Cardiac muscle cell (in vitro differentiated cells and primary cell): ENCODE results near the gene MCRS1. TPM values are rescaled to one million over a fixed set of nuclear protein-coding genes. Genes with fewer than 3 reads are reported as not detected.
"Not testable (repeated sequence)": the region's sequence is repeated elsewhere in the genome, so short reads cannot be mapped to it uniquely, and the experiment has no call there.

Experiments used
- DNase-seq, 2 donors: peaks; one replicate each; pipeline versions ENCODE4 v3.0.0 to v3.0.0-alpha.2; 2010 to 2017; ENCODE audit warnings: low read depth in 1 of 2, low spot score in 1 of 2
- H3K27ac ChIP-seq: fragments of 200-600 bp; sonication (generic); 2 replicates; pipeline ENCODE4 v1.5.1; 2016
- H3K27me3 ChIP-seq: fragments of 200-600 bp; sonication (generic); 2 replicates; pipeline ENCODE4 v1.6.0; 2016; ENCODE audit warnings: control low read depth
- H3K36me3 ChIP-seq: fragments of 200-600 bp; sonication (generic); 2 replicates; pipeline ENCODE4 v1.5.1; 2016; ENCODE audit warnings: control low read depth
- H3K4me1 ChIP-seq: fragments of 200-600 bp; sonication (generic); 2 replicates; pipeline ENCODE4 v1.8.1; 2017; ENCODE audit warnings: low read depth, mild to moderate bottlenecking, mixed run types
- H3K4me3 ChIP-seq: fragments of 200-600 bp; sonication (generic); 2 replicates; pipeline ENCODE4 v1.5.1; 2016; ENCODE audit warnings: mild to moderate bottlenecking
- H3K9me3 ChIP-seq: fragments of 200-600 bp; sonication (generic); 2 replicates; pipeline ENCODE4 v1.5.1; 2017; ENCODE audit warnings: low read depth, mild to moderate bottlenecking, control low read depth
- polyA plus RNA-seq: library from polyadenylated mRNA; unstranded; fragments of >200 nt; fragmentation: Nextera tagmentation; extraction: Ambion mirVana; gene quantifications from 2 replicates; pipeline ENCODE4 v1.2.1, GENCODE V29; 2016
- total RNA-seq: library from RNA; depleted of rRNA; stranded (reverse); fragments of >200 nt; gene quantifications from 2 replicates; pipeline ENCODE4 v1.2.3, GENCODE V29; 2016
- TF ChIP-seq, protein P1 (sequence below): IDR thresholded peaks from 2 replicates; pipeline ENCODE4 v1.5.1; 2012; ENCODE audit warnings: low read depth, mild to moderate bottlenecking, low read length

Gene MCRS1
- total and polyA plus RNA-seq, 2 experiments from 2014 or later, result 75.6 to 104 TPM

DNA sequence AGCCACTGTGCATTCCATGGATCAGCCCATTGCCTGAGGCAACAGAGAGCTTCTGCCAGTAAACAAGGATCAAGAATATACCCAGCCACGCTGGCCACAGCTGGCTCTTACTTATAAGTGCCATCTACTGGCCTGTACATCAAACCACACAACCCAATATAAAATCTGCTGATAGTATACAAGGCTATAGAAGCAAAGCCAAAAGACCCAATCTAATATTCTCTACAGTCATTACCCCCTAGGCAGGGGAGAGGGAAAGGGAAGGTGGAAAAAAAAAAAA, 41.9 kb upstream of the MCRS1 start:
- no peaks in the 10 kb centered on the region for H3K9me3 ChIP-seq
- no peak overlapping the region for H3K4me3 ChIP-seq
- TF ChIP-seq, protein P1, sequence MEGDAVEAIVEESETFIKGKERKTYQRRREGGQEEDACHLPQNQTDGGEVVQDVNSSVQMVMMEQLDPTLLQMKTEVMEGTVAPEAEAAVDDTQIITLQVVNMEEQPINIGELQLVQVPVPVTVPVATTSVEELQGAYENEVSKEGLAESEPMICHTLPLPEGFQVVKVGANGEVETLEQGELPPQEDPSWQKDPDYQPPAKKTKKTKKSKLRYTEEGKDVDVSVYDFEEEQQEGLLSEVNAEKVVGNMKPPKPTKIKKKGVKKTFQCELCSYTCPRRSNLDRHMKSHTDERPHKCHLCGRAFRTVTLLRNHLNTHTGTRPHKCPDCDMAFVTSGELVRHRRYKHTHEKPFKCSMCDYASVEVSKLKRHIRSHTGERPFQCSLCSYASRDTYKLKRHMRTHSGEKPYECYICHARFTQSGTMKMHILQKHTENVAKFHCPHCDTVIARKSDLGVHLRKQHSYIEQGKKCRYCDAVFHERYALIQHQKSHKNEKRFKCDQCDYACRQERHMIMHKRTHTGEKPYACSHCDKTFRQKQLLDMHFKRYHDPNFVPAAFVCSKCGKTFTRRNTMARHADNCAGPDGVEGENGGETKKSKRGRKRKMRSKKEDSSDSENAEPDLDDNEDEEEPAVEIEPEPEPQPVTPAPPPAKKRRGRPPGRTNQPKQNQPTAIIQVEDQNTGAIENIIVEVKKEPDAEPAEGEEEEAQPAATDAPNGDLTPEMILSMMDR, result no peak
- no peak overlapping the region for H3K27ac ChIP-seq
- DNase-seq, result no peak
- no peaks in the 10 kb centered on the region for H3K4me1 ChIP-seq
- H3K36me3 ChIP-seq, result no peaks in the 10 kb centered on the region
- H3K27me3 ChIP-seq, result no peaks in the 10 kb centered on the region

DNA sequence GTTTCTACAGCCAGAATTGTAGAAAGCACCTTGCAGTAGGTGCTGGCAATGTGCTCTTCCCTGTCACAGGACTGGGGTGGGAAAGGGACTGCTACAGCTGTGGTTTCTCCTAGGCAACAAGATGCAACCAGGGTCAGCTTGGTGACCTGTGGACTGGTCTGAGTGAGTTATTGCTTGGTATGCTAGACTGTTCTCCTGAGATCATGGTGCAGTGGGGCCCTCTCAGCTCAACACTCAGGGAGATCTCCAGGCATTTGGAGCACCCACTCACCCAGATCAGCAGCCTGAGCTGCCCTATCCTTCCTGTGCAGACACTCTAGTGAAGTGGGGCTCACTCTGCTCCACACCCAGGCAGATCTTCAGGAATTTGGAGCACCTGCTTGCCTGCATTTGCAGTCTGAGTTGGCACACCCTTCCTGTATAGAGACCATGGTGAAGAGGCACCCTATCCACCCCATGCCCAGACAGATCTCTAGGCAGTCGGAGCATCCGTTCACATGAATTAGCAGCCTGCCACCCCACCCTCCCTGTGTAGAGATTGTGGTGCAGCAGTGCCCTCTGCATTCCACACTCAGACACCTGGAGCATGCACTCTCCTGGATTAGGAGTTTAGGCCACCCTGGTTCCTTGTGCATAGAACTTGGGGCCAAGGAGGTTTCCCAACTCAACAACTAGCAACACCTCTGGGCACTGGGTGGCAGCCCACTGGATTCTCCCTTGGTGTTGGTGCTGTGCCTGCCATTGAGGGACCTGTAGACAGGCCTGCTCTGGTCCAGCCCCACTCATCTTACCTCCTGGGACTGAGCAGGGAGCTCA, 41.3 kb upstream of the MCRS1 start:
- no peaks in the 10 kb centered on the region for H3K27me3 ChIP-seq
- H3K4me1 ChIP-seq, result no peaks in the 10 kb centered on the region
- no peak overlapping the region for H3K4me3 ChIP-seq
- no peaks in the 10 kb centered on the region for H3K36me3 ChIP-seq
- H3K27ac ChIP-seq, result peak overlapping the region; percentile 0
- TF ChIP-seq, protein P1, result no peak
- DNase-seq, result no peak
- no peaks in the 10 kb centered on the region for H3K9me3 ChIP-seq

DNA sequence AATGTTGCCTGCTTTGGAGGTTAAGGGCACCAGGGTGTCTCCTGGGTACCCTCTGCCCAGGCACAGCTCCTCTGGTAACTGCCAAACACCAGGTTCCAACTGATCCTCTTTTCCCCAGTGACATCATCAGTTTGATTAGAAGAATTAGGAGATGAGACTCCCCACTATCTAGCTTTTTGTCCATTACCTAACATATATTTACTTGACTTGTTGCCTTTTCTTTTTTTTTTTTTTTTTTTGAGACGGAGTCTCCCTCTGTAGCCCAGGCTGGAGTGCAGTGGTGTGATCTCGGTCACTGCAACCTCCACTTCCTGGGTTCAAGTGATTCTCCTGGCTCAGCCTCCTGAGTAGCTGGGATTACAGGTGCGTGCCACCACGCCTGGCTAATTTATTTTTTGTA, 37.6 kb upstream of the MCRS1 start, which contains the start of gene FAM186B:
FAM186B (minus strand) TSS at position 101 of the 400 bp plus-strand sequence. CDS start 162 bp downstream, outside the sequence.
- H3K4me3 ChIP-seq, H3K9me3 ChIP-seq, H3K27me3 ChIP-seq, H3K27ac ChIP-seq, H3K36me3 ChIP-seq, DNase-seq, H3K4me1 ChIP-seq: not testable (repeated sequence)

DNA sequence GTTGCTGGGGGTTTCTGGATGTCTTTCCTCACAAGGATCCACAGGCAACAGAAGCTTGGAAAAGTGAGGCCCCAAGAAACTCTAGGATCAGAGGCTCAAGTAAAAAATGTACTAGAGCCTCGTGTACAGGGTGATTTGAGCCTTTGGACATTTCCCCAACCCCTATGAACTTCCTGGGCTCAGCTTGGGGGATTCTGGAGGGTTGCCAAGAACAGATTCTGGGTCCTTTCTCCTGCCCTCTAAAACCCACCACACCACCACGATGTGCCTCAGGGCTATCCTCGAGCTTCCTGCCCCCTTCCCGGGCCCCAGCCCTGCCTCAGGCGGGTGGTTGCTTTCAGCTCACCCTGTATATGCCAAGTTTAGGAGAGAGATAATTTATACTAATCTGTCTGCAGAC, 36.9 kb upstream of the MCRS1 start:
- Histone ChIP-seq H3K27me3 (no peaks in the 10 kb centered on the region), H3K9me3 (no peaks in the 10 kb centered on the region), H3K4me1 (no peaks in the 10 kb centered on the region), H3K36me3 (no peaks in the 10 kb centered on the region), H3K27ac (no peak overlapping the region), H3K4me3 (no peak overlapping the region)
- TF ChIP-seq, protein P1, result no peak
- DNase-seq, result no peak

DNA sequence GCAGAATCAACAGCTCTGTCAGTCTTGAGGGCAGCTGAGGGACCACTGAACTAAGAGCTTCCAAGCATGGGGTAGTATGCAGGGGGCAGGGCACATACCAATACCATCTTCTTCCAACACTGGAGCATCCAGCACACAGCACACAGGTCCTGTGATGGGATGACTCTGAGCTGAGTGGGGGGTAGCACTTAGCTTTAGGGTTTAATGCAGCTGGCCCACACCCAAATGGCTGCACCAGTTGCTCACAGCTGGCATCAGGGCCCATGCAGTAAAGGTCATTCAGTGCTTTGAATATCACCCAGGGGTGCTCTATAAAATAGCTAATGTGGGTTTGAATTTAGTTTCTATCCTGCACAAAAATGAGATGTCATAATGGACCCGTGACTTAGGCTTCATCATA, 35.8 kb upstream of the MCRS1 start:
- DNase-seq, result no peak
- no peak overlapping the region for H3K4me3 ChIP-seq
- TF ChIP-seq, protein P1, result no peak

DNA sequence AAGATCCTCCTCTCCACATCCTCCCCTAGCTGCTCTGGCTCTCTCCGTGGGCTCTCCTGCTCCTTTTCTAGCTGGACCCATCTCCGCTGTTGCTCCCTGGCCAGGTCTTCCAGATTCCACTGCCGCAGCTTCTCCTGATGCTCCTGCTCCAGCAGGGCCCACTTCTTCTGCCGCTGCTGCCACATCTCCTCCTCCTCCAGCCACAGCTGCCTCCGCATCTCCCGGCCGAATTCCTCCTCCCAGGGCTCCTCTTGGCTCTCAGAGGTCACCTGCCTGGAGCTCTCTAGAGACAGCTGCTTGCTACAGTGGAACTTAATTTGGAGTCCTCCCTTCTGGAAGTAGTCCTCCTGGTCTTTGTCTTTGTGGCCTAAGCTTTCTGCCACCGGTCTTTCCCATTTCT, 32.0 kb upstream of the MCRS1 start:
- TF ChIP-seq, protein P1, result no peak
- Histone ChIP-seq H3K36me3 (no peaks in the 10 kb centered on the region), H3K27ac (no peak overlapping the region), H3K27me3 (no peaks in the 10 kb centered on the region), H3K4me3 (no peak overlapping the region), H3K9me3 (no peaks in the 10 kb centered on the region), H3K4me1 (no peaks in the 10 kb centered on the region)
- DNase-seq, result no peak

More for the DNA sequence above, 35.8 kb upstream of the MCRS1 start:
- Histone ChIP-seq H3K27me3 (no peaks in the 10 kb centered on the region), H3K4me1 (no peaks in the 10 kb centered on the region), H3K36me3 (no peaks in the 10 kb centered on the region), H3K27ac (no peak overlapping the region), H3K9me3 (no peaks in the 10 kb centered on the region)
